Stimulated activated CD4-positive, alpha-beta T cell treated with anti-CD3 and anti-CD28 coated beads, Interleukin-12 subunit alpha, Interleukin-12 subunit beta, amount 100 ng/mL, for 4 hours (primary cell): ENCODE data around the gene SERPINF2.
"Not testable (repeated sequence)": the region's sequence is repeated elsewhere in the genome, so short reads cannot be mapped to it uniquely, and the experiment has no call there.

ENCODE experiments used
- DNase-seq: peaks from one replicate; pipeline ENCODE4 v3.0.0-alpha.2; 2020

Gene SERPINF2

GRCh38 chr17:1736348-1737281, 6.1 kb upstream of the SERPINF2 start:
- peak; percentile 50 for DNase-seq

GRCh38 chr17:1737531-1738291, 5.0 kb upstream of the SERPINF2 start:
- DNase-seq = no peak

- DNase-seq = not testable (repeated sequence)
Observed at GRCh38 chr17:1741899-1742298, 772 bp upstream of the SERPINF2 start.

GRCh38 chr17:1743088-1743439, 393 bp downstream of the SERPINF2 start:
- no peak for DNase-seq

- no peak for DNase-seq
Observed at GRCh38 chr17:1744551-1745512, 2.2 kb downstream of the SERPINF2 start.

GRCh38 chr17:1745513-1746020, 2.9 kb downstream of the SERPINF2 start:
- DNase-seq = no peak

GRCh38 chr17:1746975-1747543, 4.4 kb downstream of the SERPINF2 start:
- no peak for DNase-seq

- no peak for DNase-seq
Observed at GRCh38 chr17:1750628-1751027, 8.0 kb downstream of the SERPINF2 start.

- no peak for DNase-seq
Observed at GRCh38 chr17:1752425-1753262, 10.0 kb downstream of the SERPINF2 start.

GRCh38 chr17:1753767-1754429, 11.2 kb downstream of the SERPINF2 start:
- DNase-seq = no peak

- DNase-seq = no peak
Observed at GRCh38 chr17:1754430-1755112, 11.9 kb downstream of the SERPINF2 start.

- DNase-seq = no peak
Observed at GRCh38 chr17:1755252-1755826, 12.7 kb downstream of the SERPINF2 start.

GRCh38 chr17:1755827-1756262, 13.2 kb downstream of the SERPINF2 start:
- DNase-seq = no peak

- DNase-seq = no peak
Observed at GRCh38 chr17:1758807-1759206, 16.1 kb downstream of the SERPINF2 start.

GRCh38 chr17:1759529-1759928, 16.9 kb downstream of the SERPINF2 start:
- no peak for DNase-seq

GRCh38 chr17:1762233-1762900, 19.7 kb downstream of the SERPINF2 start:
- DNase-seq = no peak

- no peak for DNase-seq
Observed at GRCh38 chr17:1762901-1763898, 20.5 kb downstream of the SERPINF2 start.

- peak; percentile 19 for DNase-seq
Observed at GRCh38 chr17:1764284-1764683, 21.6 kb downstream of the SERPINF2 start.
